ENCODE data around the gene PTN. TPM values are rescaled to one million over a fixed set of nuclear protein-coding genes. Genes with fewer than 3 reads are reported as not detected.

The PTN gene
- total and polyA plus RNA-seq, 10 of the 15 experiments (the other 5 are each of a cell fraction or from before 2014, with no cell fraction given): 0.09 to 1.2 (median 0.13) TPM; not detected in 7

- no peaks in the 10 kb centered on the region for H3K79me2 ChIP-seq (ENCODE audit: control insufficient read depth, insufficient read depth, low read length)
- POLR2A ChIA-PET: no interaction called here
- no peaks in the 10 kb centered on the region for H4K20me1 ChIP-seq (ENCODE audit: control insufficient read depth, insufficient read depth)
- no peaks in the 10 kb centered on the region for H3K27me3 ChIP-seq (replicated peaks in 1 of 2; ENCODE audit: control insufficient read depth in 2 of 2, insufficient read depth in 2 of 2, low read length in 1 of 2)
- H3K36me3 ChIP-seq (ENCODE audit: control insufficient read depth in 2 of 2, insufficient read depth in 2 of 2, low read length in 1 of 2): no peaks in the 10 kb centered on the region
- H3K9me3 ChIP-seq (replicated peaks; ENCODE audit: control insufficient read depth, insufficient read depth, low read length): no peaks in the 10 kb centered on the region
- RAD21 ChIA-PET (ENCODE audit: unreplicated experiment): interaction anchor here (1.0 kb wide), 1 partner anchor 173 kb away, joined by 4 read pairs; no protein-coding TSS in a partner anchor
- no peak overlapping the region for H3K9ac ChIP-seq (ENCODE audit: control insufficient read depth, insufficient read depth, low read length)
- no TSS peak for BruUV-seq (replicated peaks)
- no peak overlapping the region for H3K27ac ChIP-seq (ENCODE audit: control insufficient read depth, insufficient read depth)
- no peak for DNase-seq (ENCODE audit: low read depth, low spot score)
- H2AFZ ChIP-seq (ENCODE audit: control insufficient read depth, low read depth, low read length): no peak overlapping the region
- ATAC-seq: no peak
- TF ChIP-seq SIX5 (IDR thresholded peaks at IDR 0.05; ENCODE audit: low read depth, low read length, severe bottlenecking): no peak
- no peak for TF ChIP-seq RAD51 (IDR thresholded peaks at IDR 0.05)
- no peak for TF ChIP-seq SMC3 (IDR thresholded peaks at IDR 0.05; ENCODE audit: borderline replicate concordance, low read length)
- no peak for TF ChIP-seq EGR1 (IDR thresholded peaks at IDR 0.05; ENCODE audit: borderline replicate concordance in 1 of 2, low read depth in 2 of 2, low read length in 2 of 2)
- TF ChIP-seq ZNF217 (IDR thresholded peaks at IDR 0.05): no peak
- TF ChIP-seq ELK1 (IDR thresholded peaks at IDR 0.05; ENCODE audit: low read depth, low read length): no peak
- TF ChIP-seq ZBTB4 (CRISPR knock-in tag; IDR thresholded peaks at IDR 0.05): no peak
- no peak for TF ChIP-seq BCLAF1 (IDR thresholded peaks at IDR 0.05)
- no peak for TF ChIP-seq MYB (IDR thresholded peaks at IDR 0.05; ENCODE audit: borderline replicate concordance, low read depth, low read length)
- TF ChIP-seq MEF2B (IDR thresholded peaks at IDR 0.05; ENCODE audit: partially characterized antibody, poor library complexity, severe bottlenecking): no peak
- H3K4me1 ChIP-seq (ENCODE audit: control insufficient read depth, insufficient read depth, low read length): no peaks in the 10 kb centered on the region
- CTCF ChIA-PET: interaction anchor here (1.0 to 1.8 kb wide), 2 partner anchors 9 to 15 kb away, joined by 3 to 5 read pairs; no protein-coding TSS in a partner anchor
- SMC1A ChIA-PET (ENCODE audit: uncharacterized antibody, unreplicated experiment): interaction anchor here (0.8 to 1.4 kb wide), 5 partner anchors 10 to 310 kb away, joined by 3 to 4 read pairs (median 3); no protein-coding TSS in a partner anchor
- in situ Hi-C loops (cut with MboI) (no loop called here), intact Hi-C loops (cut with micrococcal nuclease; ENCODE audit: unreplicated experiment) (no loop called here)
- no peak for FAIRE-seq
- H3K4me2 ChIP-seq (ENCODE audit: control insufficient read depth, insufficient read depth): no peak overlapping the region
- no peak overlapping the region for H3K4me3 ChIP-seq
Measured at GRCh38 chr7:137282043-137282442, 61.5 kb downstream of the PTN start.
